CD4-positive, alpha-beta T cell (primary cell): ENCODE results near the gene ESYT2. TPM values are rescaled to one million over a fixed set of nuclear protein-coding genes. Genes with fewer than 3 reads are reported as not detected.

Experiments used
- ATAC-seq: fragments of 200-7000 bp; cut with Tn5 transposase; one replicate; pipeline ENCODE4 v1.10.0; 2022; ENCODE audit warnings: mild to moderate bottlenecking; ENCODE audit not compliant: poor library complexity
- CTCF ChIA-PET: fragments of 350-600 bp; sonication (Branson Sonifier 250); formaldehyde crosslinking; loops from one replicate; lab custom pipeline; 2021; ENCODE audit warnings: antibody characterized with exemption, inconsistent platforms; lab: Charles Lee
- POLR2A ChIA-PET: fragments of 350-600 bp; sonication (Branson Sonifier 250); formaldehyde crosslinking; loops from one replicate; lab custom pipeline; 2021; ENCODE audit warnings: antibody characterized with exemption, inconsistent platforms; lab: Charles Lee
- DNase-seq, 14 experiments: peaks; one replicate each; pipeline ENCODE4 v3.0.0-alpha.2; 2013 to 2020; ENCODE audit warnings: mixed read lengths in 2 of 14
- H3K27ac ChIP-seq, 2 donors: one replicate each; pipeline versions ENCODE4 v1.5.1 to v1.7.0; 2013; ENCODE audit warnings: low read length in 2 of 2, low read depth in 1 of 2, mild to moderate bottlenecking in 1 of 2
- H3K27me3 ChIP-seq, 2 experiments: 1 replicate in 1 of 2; 2 replicates in 1 of 2; pipeline versions ENCODE4 v1.6.1 to v1.7.0; 2013; ENCODE audit warnings: low read length in 2 of 2, control low read depth in 1 of 2, mild to moderate bottlenecking in 1 of 2, moderate library complexity in 1 of 2; ENCODE audit not compliant: insufficient read depth in 2 of 2, control insufficient read depth in 1 of 2
- H3K36me3 ChIP-seq: one replicate; pipeline ENCODE4 v1.6.1; 2013; ENCODE audit warnings: low read length, control low read depth; ENCODE audit not compliant: insufficient read depth
- H3K4me1 ChIP-seq: one replicate; pipeline ENCODE4 v1.6.1; 2013; ENCODE audit warnings: low read length, control low read depth; ENCODE audit not compliant: insufficient read depth
- H3K4me3 ChIP-seq: one replicate; pipeline ENCODE4 v1.5.1; 2013; ENCODE audit warnings: mild to moderate bottlenecking, low read length, moderate library complexity
- H3K9me3 ChIP-seq, 2 experiments: 1 replicate in 1 of 2; 2 replicates in 1 of 2; pipeline versions ENCODE4 v1.6.1 to v1.7.0; 2013; ENCODE audit warnings: low read length in 2 of 2, mild to moderate bottlenecking in 2 of 2, control low read depth in 1 of 2, moderate library complexity in 1 of 2; ENCODE audit not compliant: control insufficient read depth in 1 of 2, insufficient read depth in 1 of 2
- H3K27ac Mint-ChIP-seq: one replicate; pipeline ENCODE4 v1.8.0; 2020; ENCODE audit warnings: mixed read lengths
- H3K27me3 Mint-ChIP-seq: one replicate; pipeline ENCODE4 v1.8.0; 2021; ENCODE audit warnings: mixed read lengths
- H3K36me3 Mint-ChIP-seq: one replicate; pipeline ENCODE4 v1.8.0; 2021; ENCODE audit warnings: low read depth, mixed read lengths
- H3K4me1 Mint-ChIP-seq: one replicate; pipeline ENCODE4 v1.8.0; 2021; ENCODE audit warnings: low read depth, mixed read lengths
- H3K4me3 Mint-ChIP-seq: one replicate; pipeline ENCODE4 v1.8.0; 2020; ENCODE audit warnings: mild to moderate bottlenecking, mixed read lengths
- H3K9me3 Mint-ChIP-seq: one replicate; pipeline ENCODE4 v1.8.0; 2020; ENCODE audit warnings: mixed read lengths
- intact Hi-C, 2 experiments: fragments of 100-400 bp; cut with DNase I in 1 of 2; cut with micrococcal nuclease in 1 of 2; formaldehyde crosslinking; loops; one replicate each; pipeline versions ENCODE4 v1.15.1 to v1.9.0; 2023 to 2025; cut with DNase I, micrococcal nuclease
- total RNA-seq, 174 experiments: library from RNA in 2 of 174; stranded (reverse) in 2 of 174; gene quantifications; one replicate each; pipeline ENCODE4 v1.2.3 and lab custom pipeline; 2021 to 2026
- TF ChIP-seq, protein P1 (sequence below): fragments of 200-600 bp; IDR thresholded peaks from one replicate; pipeline ENCODE4 v1.8.0; 2022; ENCODE audit warnings: antibody characterized with exemption, mild to moderate bottlenecking

ESYT2 gene
- total RNA-seq, 2 experiments from 2014 or later = 106 to 112 TPM

DNA sequence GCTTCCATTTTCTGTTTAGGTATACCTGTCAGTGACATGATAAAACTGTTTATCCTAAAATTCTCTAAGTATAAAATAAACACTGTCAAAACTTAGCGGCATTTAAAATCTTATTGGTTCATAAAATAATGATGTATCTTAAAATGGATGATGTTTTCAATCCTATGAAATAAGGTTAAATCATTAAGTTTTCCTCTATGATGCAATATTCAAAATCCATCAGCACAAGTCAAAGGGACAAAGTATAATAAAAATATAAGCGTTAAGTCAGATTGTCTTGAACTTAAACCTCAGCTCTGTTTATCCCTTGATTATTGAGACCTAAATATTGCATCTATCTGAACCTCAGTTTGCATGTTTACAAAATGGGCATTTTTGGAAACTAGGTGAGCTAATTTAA is 78.1 kb downstream of the ESYT2 start:
- Mint-ChIP-seq H3K36me3 (peaks cover 83% of the 10 kb centered on the region), H3K9me3 (no peaks in the 10 kb centered on the region), H3K4me1 (no peaks in the 10 kb centered on the region), H3K27me3 (no peaks in the 10 kb centered on the region), H3K27ac (no peak overlapping the region), H3K4me3 (no peak overlapping the region)
- TF ChIP-seq, protein P1, sequence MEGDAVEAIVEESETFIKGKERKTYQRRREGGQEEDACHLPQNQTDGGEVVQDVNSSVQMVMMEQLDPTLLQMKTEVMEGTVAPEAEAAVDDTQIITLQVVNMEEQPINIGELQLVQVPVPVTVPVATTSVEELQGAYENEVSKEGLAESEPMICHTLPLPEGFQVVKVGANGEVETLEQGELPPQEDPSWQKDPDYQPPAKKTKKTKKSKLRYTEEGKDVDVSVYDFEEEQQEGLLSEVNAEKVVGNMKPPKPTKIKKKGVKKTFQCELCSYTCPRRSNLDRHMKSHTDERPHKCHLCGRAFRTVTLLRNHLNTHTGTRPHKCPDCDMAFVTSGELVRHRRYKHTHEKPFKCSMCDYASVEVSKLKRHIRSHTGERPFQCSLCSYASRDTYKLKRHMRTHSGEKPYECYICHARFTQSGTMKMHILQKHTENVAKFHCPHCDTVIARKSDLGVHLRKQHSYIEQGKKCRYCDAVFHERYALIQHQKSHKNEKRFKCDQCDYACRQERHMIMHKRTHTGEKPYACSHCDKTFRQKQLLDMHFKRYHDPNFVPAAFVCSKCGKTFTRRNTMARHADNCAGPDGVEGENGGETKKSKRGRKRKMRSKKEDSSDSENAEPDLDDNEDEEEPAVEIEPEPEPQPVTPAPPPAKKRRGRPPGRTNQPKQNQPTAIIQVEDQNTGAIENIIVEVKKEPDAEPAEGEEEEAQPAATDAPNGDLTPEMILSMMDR = no peak
- DNase-seq (no peak), ATAC-seq (no peak)
- Histone ChIP-seq H3K27me3 (no peaks in the 10 kb centered on the region), H3K9me3 (no peaks in the 10 kb centered on the region), H3K4me3 (no peak overlapping the region), H3K4me1 (no peaks in the 10 kb centered on the region), H3K27ac (no peak overlapping the region), H3K36me3 (peaks cover 65% of the 10 kb centered on the region)
- intact Hi-C loops = no loop called here
- ChIA-PET CTCF (interaction anchor here (0.9 kb wide), 1 partner anchor 226 kb away, joined by 3 read pairs; no protein-coding TSS in a partner anchor), POLR2A (no interaction called here)

DNA sequence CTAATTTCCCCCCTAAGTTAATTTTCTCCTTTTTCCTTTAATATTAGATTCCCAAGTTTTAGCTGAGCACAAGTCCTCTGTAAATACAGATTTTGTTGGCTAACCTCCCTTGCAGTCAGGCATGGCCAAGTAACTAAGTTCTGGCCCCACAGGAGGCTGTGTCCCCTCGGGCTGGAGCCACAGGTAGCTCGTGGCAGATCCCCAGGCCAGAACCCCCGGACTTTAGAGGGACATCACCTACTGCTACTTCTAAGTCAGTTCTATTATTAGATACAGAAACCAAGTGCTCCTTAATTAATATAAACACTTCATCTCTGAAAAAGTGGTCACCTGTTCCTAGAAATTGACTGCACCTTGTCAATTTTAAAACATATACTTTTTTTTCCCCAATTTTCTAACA is 78.6 kb downstream of the ESYT2 start:
- Histone ChIP-seq H3K36me3 (peaks cover 66% of the 10 kb centered on the region), H3K27ac (no peak overlapping the region), H3K27me3 (no peaks in the 10 kb centered on the region), H3K9me3 (no peaks in the 10 kb centered on the region), H3K4me3 (no peak overlapping the region), H3K4me1 (no peaks in the 10 kb centered on the region)
- TF ChIP-seq, protein P1 = no peak
- peaks cover 84% of the 10 kb centered on the region for H3K36me3 Mint-ChIP-seq
- POLR2A ChIA-PET = no interaction called here
- ATAC-seq = no peak
- intact Hi-C loops = no loop called here
- no peak overlapping the region for H3K27ac Mint-ChIP-seq
- H3K9me3 Mint-ChIP-seq = no peaks in the 10 kb centered on the region
- DNase-seq = no peak
- no peaks in the 10 kb centered on the region for H3K27me3 Mint-ChIP-seq
- no peak overlapping the region for H3K4me3 Mint-ChIP-seq
- H3K4me1 Mint-ChIP-seq = no peaks in the 10 kb centered on the region
- CTCF ChIA-PET = no interaction called here

DNA sequence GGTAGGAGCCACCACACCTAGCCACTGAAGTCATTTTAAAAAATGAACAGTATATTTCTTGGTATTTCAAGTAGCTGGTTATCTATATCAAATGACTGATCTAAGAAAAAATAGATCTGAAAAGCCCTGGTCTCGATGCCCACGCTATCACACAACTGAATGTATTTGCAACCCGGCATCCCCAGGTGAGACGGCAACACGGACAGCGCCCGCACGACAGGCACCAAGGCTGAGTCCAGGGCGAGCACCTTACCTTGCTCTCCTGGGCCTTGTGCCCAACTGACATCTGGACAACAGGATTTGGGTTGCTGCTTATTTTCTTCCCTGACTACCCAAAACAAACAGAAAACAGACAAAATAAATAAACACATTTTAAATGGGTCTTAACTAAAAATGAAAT is 79.9 kb downstream of the ESYT2 start:
- TF ChIP-seq, protein P1 = no peak
- POLR2A ChIA-PET = interaction anchor here (1.1 kb wide), 1 partner anchor 9 kb away, joined by 3 read pairs; no protein-coding TSS in a partner anchor
- Mint-ChIP-seq H3K4me3 (no peak overlapping the region), H3K27me3 (no peaks in the 10 kb centered on the region), H3K9me3 (no peaks in the 10 kb centered on the region), H3K36me3 (peaks cover 84% of the 10 kb centered on the region), H3K4me1 (no peaks in the 10 kb centered on the region), H3K27ac (no peak overlapping the region)
- Histone ChIP-seq H3K36me3 (peaks cover 66% of the 10 kb centered on the region), H3K27ac (no peak overlapping the region), H3K4me3 (no peak overlapping the region), H3K9me3 (no peaks in the 10 kb centered on the region), H3K4me1 (no peaks in the 10 kb centered on the region), H3K27me3 (no peaks in the 10 kb centered on the region)
- CTCF ChIA-PET = no interaction called here
- intact Hi-C loops = no loop called here
- no peak for ATAC-seq
- no peak for DNase-seq
